Embryonic facial prominence (tissue), 1 donor: ENCODE measurements around the gene MPC1.
"Not testable (repeated sequence)": the region's sequence is repeated elsewhere in the genome, so short reads cannot be mapped to it uniquely, and the experiment has no call there.

Source experiments
- DNase-seq: peaks from one replicate; pipeline ENCODE4 v3.0.0-alpha.2; 2016; ENCODE audit errors: extremely low spot score

MPC1 gene

GRCh38 chr6:166381381-166381732, 1.4 kb downstream of the MPC1 start:
- no peak for DNase-seq

DNA sequence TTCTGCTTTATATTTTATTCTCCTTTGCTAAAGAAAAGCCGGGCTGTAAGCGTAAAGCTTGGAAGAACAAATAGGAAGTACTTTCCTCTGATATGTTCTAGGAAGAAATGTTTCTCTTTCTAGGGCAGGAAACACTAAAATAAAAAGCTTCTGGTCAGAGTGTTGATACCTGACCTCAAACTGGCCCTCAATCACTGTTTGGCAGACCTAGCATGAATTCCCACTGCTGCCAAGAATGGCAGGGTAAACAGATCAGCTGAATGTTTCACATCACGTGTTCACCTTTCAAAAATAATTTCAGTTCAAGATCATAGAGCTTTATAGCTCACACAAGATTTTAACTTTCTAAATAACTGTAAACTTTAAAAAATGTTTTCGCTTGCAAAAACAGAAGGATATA, 2.9 kb downstream of the MPC1 start:
- no peak for DNase-seq

- DNase-seq, result no peak
Measured at GRCh38 chr6:166379103-166379586, 3.6 kb downstream of the MPC1 start.

GRCh38 chr6:166377721-166378120, 5.0 kb downstream of the MPC1 start:
- DNase-seq, result no peak

- no peak for DNase-seq
Measured at GRCh38 chr6:166375013-166375412, 7.7 kb downstream of the MPC1 start.

GRCh38 chr6:166370489-166370888, 12.3 kb downstream of the MPC1 start:
- DNase-seq, result no peak

DNA sequence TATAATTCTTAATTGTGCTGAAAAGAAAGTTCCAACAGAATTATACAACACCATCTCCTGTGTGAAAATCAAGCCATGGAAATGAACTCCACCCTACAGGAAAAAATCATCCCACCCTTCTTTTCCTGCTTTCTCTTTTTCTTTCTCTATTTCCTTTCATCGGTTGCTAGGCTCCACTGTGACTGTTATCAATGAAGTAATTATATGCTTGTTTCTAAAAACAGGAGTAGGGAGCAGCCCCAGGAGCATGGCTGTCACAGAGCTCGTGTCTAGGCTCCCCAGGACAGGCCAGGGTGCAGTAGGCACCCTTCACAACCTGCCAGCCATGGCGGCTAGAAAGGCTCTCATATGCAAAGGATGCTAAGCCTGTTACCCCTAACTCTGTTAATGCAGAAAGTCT, 13.0 kb downstream of the MPC1 start:
- no peak for DNase-seq

DNA sequence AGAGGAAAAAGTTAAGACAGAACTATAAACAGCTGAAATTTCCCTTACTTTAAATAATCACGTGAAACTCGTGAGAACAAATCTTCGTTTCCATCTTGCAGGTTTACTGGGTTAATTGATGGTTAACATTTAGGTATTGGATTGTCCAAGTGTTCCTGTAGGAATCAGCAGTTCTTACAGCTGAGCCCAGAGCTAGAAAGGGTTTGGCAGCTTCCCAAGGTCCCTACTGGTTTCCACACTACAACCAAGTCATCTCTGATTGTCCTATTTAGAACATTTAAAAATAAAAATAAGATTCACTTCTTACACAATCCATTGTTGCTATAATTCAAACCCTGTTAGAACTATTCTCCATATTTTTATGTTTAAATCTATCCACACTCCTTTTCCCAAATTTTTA, 15.8 kb downstream of the MPC1 start:
- DNase-seq, result no peak

- DNase-seq, result no peak
Measured at GRCh38 chr6:166365806-166366205, 16.9 kb downstream of the MPC1 start.

DNA sequence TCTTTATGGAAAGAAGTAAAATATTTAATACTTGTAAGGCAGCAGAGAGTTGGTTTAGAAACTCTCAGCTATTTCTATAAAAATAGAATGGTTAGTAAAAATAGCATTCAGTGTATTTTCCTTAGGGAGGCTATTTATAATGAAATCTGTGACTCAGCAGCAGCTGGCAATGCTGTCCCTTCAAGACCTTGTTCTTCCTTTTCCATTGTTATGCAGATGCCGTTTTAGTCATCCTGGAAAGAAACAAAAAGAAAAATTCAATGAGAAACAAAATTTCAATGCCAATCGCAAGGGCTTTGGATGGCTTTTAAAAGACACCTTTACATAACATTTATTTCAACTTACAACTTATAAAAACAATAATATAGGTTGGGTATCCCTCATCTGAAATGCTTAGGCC, 17.5 kb downstream of the MPC1 start:
- no peak for DNase-seq

DNA sequence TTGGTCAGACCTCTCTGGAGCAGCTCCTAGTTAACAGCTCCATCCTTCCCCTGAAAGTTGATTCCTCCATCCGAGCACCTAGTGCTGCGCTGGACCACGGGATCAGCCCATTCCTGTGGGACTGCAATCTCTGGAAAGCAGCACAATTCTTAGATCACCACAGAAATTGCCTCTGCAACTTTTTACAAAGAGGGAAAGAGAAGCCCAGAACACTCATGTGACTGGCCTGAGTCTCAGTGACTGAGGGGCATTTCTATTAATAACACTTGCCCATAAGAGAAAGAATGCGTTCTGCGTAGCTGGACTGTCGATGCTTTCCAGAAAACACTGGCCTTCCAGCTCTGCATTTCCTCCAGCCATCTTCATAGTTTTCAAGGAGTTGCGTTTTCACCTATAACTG, 18.3 kb downstream of the MPC1 start:
- no peak for DNase-seq

GRCh38 chr6:166362427-166362826, 20.3 kb downstream of the MPC1 start:
- DNase-seq, result not testable (repeated sequence)

GRCh38 chr6:166361077-166361429, 21.7 kb downstream of the MPC1 start:
- no peak for DNase-seq

- DNase-seq, result no peak
Measured at GRCh38 chr6:166360243-166361076, 22.3 kb downstream of the MPC1 start.

DNA sequence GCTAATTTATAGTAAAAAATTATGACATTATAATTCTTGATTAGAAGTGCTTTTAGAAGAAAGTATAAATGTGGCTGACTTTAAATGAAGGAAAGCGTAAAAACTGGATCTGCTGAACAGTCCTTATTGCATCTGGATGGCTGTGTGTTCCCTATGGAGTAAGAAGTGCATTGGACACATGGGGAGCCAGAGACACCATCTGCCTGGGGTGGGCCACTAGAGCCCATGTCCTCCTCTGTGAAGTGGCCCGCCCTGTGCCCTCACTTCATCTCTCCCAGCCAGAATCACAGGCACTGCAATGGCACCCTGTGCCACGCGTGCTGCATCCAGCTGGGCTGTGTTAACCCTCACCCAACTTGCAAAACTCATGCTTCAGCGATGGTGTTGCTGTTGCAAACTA, 27.2 kb downstream of the MPC1 start:
- no peak for DNase-seq

DNA sequence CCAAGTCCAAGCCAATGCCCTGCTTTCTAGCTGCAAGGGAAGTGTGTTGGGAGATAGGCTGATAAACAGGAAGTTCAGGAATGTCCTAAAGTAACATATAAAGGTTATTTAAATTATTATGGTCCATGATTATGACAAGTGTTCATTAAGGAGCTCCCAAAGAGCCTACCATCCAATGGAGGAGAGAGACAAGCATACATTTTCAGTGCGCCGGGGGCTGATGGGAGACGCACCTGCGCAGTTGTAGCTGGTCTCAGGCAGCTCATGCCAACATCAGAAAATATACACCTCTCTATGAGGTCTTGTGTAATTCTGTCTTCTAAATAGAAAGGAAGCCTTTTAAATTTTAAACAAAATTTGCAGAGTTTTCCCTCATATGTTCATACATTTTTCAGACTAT, 27.8 kb downstream of the MPC1 start:
- no peak for DNase-seq

GRCh38 chr6:166354143-166354542, 28.6 kb downstream of the MPC1 start:
- no peak for DNase-seq

DNA sequence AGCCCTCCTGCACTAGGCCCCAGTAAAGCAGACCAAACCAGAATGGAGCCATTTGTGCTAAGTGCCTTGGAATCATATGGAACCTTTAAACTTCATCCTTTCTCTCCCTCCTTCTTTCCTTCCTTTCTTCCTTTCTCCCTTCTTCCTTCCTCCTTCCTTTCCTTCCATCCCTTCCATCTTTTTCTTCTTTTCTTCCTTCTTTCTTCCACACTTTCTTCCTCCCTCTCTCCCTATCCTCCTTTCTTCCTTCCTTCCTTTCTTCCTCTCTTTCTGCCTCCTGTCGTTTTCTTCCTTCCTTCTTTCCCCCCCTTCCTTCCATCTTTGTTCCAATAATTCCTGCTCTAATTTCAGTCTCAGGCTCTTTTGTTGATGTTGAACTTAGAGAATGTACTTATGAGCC, 29.2 kb downstream of the MPC1 start:
- no peak for DNase-seq

DNA sequence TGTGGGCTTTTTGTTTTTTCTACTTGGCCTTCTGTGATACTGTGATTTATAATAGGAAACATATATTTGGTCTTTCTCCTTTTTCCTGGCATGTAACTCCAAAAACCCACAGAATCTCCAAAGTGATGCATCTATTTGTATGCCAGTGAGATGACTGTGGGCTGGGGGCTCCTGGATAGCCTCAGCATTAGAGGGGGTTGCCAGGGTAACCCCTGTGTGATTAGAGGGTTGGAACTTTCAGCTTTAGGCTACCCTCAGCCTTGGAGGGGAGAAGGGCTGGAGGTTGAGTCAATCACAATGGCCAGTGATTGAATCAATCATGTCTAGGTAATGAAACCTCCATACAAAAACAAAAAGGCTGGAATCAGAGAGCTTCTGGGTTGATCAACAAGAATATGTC, 29.8 kb downstream of the MPC1 start:
- no peak for DNase-seq

DNA sequence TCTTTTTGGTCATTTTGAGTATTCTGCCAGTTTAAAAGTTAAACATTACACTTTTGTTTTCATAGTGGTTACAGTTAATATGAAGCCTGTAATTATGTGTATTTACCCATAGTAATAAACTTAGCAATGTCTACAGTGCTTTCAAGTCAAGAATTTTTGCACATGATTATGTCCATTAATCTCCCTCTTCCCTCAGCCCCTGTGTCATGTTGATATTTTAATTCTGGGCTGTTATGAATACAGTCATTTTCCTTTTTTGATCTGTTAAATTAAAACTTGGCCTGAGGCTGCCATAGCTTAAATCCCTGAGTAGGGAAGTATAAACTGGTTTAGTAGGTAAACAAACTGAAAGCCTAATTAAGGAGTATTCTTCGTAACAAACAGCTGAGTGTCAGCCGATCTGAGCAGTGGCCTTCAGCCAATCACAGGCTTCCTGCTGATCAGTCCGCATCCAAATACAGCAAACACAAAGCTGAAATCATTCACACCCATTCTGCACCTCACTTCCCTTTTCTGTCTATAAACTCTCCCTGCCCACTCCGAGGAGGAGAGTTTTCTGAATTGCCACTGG, 30.9 kb downstream of the MPC1 start:
- no peak for DNase-seq

DNA sequence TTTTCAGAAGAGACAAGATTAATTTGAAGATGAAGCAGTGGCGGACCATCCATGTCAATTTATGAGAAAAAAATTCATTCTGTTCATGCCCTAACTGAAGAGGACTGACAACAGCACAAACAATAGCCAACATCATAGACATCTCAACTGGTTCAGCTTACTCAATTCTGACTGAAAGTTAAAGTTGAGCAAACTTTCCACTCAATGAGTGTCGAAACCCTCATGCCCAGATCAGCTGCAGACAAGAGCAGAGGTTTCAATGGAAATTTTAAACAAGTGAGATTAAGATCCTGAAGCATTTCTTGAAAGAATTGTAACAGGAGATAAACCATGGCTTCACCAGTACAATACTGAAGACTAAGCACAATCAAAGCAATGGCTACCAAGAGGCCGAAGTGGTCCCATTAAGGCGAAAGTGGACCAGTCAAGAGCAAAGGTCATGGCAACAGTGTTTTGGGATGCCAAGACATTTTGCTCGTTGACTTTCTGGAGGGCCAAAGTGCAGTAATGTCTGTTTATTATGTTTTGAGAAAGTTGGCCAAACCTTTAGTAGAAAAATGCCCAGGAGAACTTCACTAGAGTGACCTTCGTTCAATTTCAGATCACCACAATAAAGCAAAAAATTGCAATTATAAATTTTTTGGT, 34.3 kb downstream of the MPC1 start:
- DNase-seq, result no peak

DNA sequence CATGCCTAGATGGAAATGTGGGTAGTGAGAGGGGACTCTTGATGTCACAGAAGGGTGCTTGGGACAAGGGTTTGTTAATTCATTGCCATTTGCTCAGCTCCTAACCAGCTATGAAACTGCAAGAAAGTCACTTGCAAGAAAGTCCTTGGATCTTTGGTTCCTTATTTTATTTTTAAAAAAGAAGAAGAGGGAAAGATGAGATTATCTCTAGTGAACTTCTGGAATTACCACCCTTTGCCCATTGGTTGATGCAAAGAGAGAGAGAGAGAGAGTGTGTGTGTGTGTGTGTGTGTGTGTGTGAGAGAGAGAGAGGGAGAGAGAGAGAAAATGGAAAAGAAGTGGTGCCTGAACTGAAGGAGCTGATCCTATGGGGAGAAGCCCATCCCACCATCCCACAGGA, 35.8 kb downstream of the MPC1 start:
- DNase-seq, result no peak

DNA sequence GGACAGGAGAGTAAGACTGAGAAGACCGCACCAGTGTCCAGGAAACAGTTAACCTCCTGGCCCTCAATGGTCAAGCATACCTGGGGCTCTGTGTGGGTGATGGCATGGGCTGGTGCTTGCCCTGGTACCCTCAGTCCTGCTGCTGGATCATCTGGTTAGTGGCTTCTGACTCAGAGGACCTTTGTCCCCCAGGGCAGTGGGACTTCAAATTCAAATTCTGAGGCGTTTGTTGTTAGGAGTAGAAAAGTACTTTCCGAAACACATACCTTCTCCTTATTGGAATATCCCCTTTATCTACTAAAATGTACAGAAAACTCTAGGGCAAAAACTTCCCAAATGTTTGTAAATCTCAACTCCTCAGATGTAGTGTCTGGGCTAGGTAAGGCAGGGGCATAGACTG, 36.3 kb downstream of the MPC1 start:
- DNase-seq, result no peak
